H9 (cell line): ENCODE data around the gene ST6GALNAC3. TPM values are rescaled to one million over a fixed set of nuclear protein-coding genes. Genes with fewer than 3 reads are reported as not detected.

ENCODE experiments used
- DNase-seq: peaks from one replicate; pipeline ENCODE4 v3.0.0-alpha.2; 2017
- H2AFZ ChIP-seq: one replicate; pipeline ENCODE4 v1.6.1; 2013; ENCODE audit warnings: mild to moderate bottlenecking, low read length, control low read depth, moderate library complexity
- H2AK5ac ChIP-seq: 2 replicates; pipeline ENCODE4 v1.6.1; 2013; ENCODE audit warnings: low read length, control low read depth, mixed read lengths; ENCODE audit not compliant: insufficient read length
- H2BK120ac ChIP-seq: one replicate; pipeline ENCODE4 v1.6.1; 2013; ENCODE audit warnings: low read depth, mild to moderate bottlenecking, low read length, control low read depth, inconsistent platforms; ENCODE audit not compliant: poor library complexity, severe bottlenecking
- H2BK12ac ChIP-seq: 2 replicates; pipeline ENCODE4 v1.6.1; 2013; ENCODE audit warnings: low read length, control low read depth, mixed read lengths, low read depth; ENCODE audit not compliant: insufficient read length
- H2BK15ac ChIP-seq: 2 replicates; pipeline ENCODE4 v1.6.1; 2013; ENCODE audit warnings: low read depth, low read length, control low read depth
- H2BK20ac ChIP-seq: one replicate; pipeline ENCODE4 v1.6.1; 2013; ENCODE audit warnings: low read depth, mild to moderate bottlenecking, low read length, control low read depth, inconsistent platforms; ENCODE audit not compliant: poor library complexity, severe bottlenecking
- H2BK5ac ChIP-seq: 2 replicates; pipeline ENCODE4 v1.6.1; 2013; ENCODE audit warnings: low read length, control low read depth, mixed read lengths; ENCODE audit not compliant: insufficient read length
- H3K14ac ChIP-seq: 2 replicates; pipeline ENCODE4 v1.6.1; 2013; ENCODE audit warnings: low read length, control low read depth; ENCODE audit not compliant: insufficient read depth
- H3K18ac ChIP-seq: 2 replicates; pipeline ENCODE4 v1.6.1; 2013; ENCODE audit warnings: low read depth, mild to moderate bottlenecking, mixed read lengths, low read length, control low read depth; ENCODE audit not compliant: insufficient read length
- H3K23ac ChIP-seq: 2 replicates; pipeline ENCODE4 v1.6.1; 2013; ENCODE audit warnings: low read length, control low read depth, mixed read lengths, low read depth; ENCODE audit not compliant: insufficient read length
- H3K23me2 ChIP-seq: 2 replicates; pipeline ENCODE4 v1.6.1; 2013; ENCODE audit warnings: low read depth, mild to moderate bottlenecking, mixed read lengths, low read length, control low read depth; ENCODE audit not compliant: insufficient read length, poor library complexity, severe bottlenecking
- H3K27ac ChIP-seq: 2 replicates; pipeline ENCODE4 v1.5.1; 2013; ENCODE audit warnings: low read length, control low read depth, mixed read lengths, low read depth; ENCODE audit not compliant: insufficient read length
- H3K27me3 ChIP-seq: 2 replicates; pipeline ENCODE4 v1.6.1; 2013; ENCODE audit warnings: low read length, control low read depth, inconsistent platforms; ENCODE audit not compliant: insufficient read depth
- H3K4ac ChIP-seq: 2 replicates; pipeline ENCODE4 v1.6.1; 2013; ENCODE audit warnings: low read depth, mild to moderate bottlenecking, control low read depth, inconsistent platforms, low read length, moderate library complexity
- H3K4me1 ChIP-seq: 2 replicates; pipeline ENCODE4 v1.6.1; 2013; ENCODE audit warnings: low read length, control low read depth, inconsistent platforms; ENCODE audit not compliant: insufficient read depth
- H3K4me2 ChIP-seq: 2 replicates; pipeline ENCODE4 v1.6.1; 2013; ENCODE audit warnings: low read length, control low read depth, mixed read lengths; ENCODE audit not compliant: insufficient read length, insufficient read depth
- H3K56ac ChIP-seq: 2 replicates; pipeline ENCODE4 v1.6.1; 2013; ENCODE audit warnings: low read depth, mild to moderate bottlenecking, mixed read lengths, low read length, control low read depth; ENCODE audit not compliant: insufficient read length
- H3K79me1 ChIP-seq: 2 replicates; pipeline ENCODE4 v1.6.1; 2013; ENCODE audit warnings: low read depth, mild to moderate bottlenecking, moderate library complexity, low read length, control low read depth, inconsistent platforms; ENCODE audit not compliant: insufficient read depth, poor library complexity, severe bottlenecking
- H3K79me2 ChIP-seq: 2 replicates; pipeline ENCODE4 v1.6.1; 2013; ENCODE audit warnings: low read length, control low read depth, inconsistent platforms; ENCODE audit not compliant: insufficient read depth
- H3K9ac ChIP-seq: 2 replicates; pipeline ENCODE4 v1.6.1; 2013; ENCODE audit warnings: low read length, control low read depth, mixed read lengths; ENCODE audit not compliant: insufficient read length; ENCODE audit errors: extremely low read depth
- H3K9me3 ChIP-seq: one replicate; pipeline ENCODE4 v1.6.1; 2013; ENCODE audit warnings: low read depth, low read length, inconsistent platforms; ENCODE audit not compliant: control insufficient read depth
- H3T11ph ChIP-seq: one replicate; pipeline ENCODE4 v1.6.1; 2013; ENCODE audit warnings: mild to moderate bottlenecking, low read length, control low read depth, inconsistent platforms
- H4K20me1 ChIP-seq: one replicate; pipeline ENCODE4 v1.6.1; 2013; ENCODE audit not compliant: control insufficient read depth, insufficient read length, insufficient read depth
- H4K5ac ChIP-seq: 2 replicates; pipeline ENCODE4 v1.6.1; 2013; ENCODE audit warnings: low read depth, mild to moderate bottlenecking, mixed read lengths, low read length, control low read depth; ENCODE audit not compliant: insufficient read length
- H4K8ac ChIP-seq: replicated peaks from 2 replicates; pipeline ENCODE4 v1.6.1; 2013; ENCODE audit warnings: low read length, control low read depth, mixed read lengths, low read depth; ENCODE audit not compliant: insufficient read length
- H4K91ac ChIP-seq: 2 replicates; pipeline ENCODE4 v1.6.1; 2013; ENCODE audit warnings: low read depth, mild to moderate bottlenecking, moderate library complexity, mixed read lengths, low read length, control low read depth; ENCODE audit not compliant: insufficient read length
- H3K27ac Mint-ChIP-seq, 3 experiments: 2 replicates in 2 of 3; 3 replicates in 1 of 3; pipeline ENCODE4 v1.8.0; 2020 to 2021; ENCODE audit warnings: mixed read lengths in 3 of 3, mild to moderate bottlenecking in 1 of 3, moderate library complexity in 1 of 3
- H3K27me3 Mint-ChIP-seq: 2 replicates; pipeline ENCODE4 v1.8.0; 2021; ENCODE audit warnings: low read depth, mild to moderate bottlenecking, moderate library complexity, mixed read lengths
- H3K36me3 Mint-ChIP-seq, 3 experiments: 2 replicates in 2 of 3; 3 replicates in 1 of 3; pipeline ENCODE4 v1.8.0; 2020 to 2021; ENCODE audit warnings: low read depth in 3 of 3, mixed read lengths in 3 of 3; ENCODE audit not compliant: insufficient read depth in 1 of 3
- H3K4me1 Mint-ChIP-seq, 2 experiments: 2 replicates each; pipeline ENCODE4 v1.8.0; 2020; ENCODE audit warnings: mixed read lengths in 2 of 2
- H3K4me3 Mint-ChIP-seq, 2 experiments: 2 replicates in 1 of 2; 3 replicates in 1 of 2; pipeline ENCODE4 v1.8.0; 2020 to 2021; ENCODE audit warnings: mild to moderate bottlenecking in 2 of 2, mixed read lengths in 2 of 2, moderate library complexity in 1 of 2
- H3K9me3 Mint-ChIP-seq, 2 experiments: 2 replicates in 1 of 2; 3 replicates in 1 of 2; pipeline ENCODE4 v1.8.0; 2020; ENCODE audit warnings: mild to moderate bottlenecking in 2 of 2, mixed read lengths in 2 of 2, moderate library complexity in 1 of 2
- WGBS: extraction: QIAGEN DNeasy Blood & Tissue Kit; methylation state at CpG from one replicate; pipeline ENCODE4 v1.1.7; 2013; ENCODE audit warnings: missing lambda C conversion rate, low lambda C conversion rate, mixed read lengths; ENCODE audit not compliant: insufficient read length; ENCODE audit errors: extremely low coverage; 5-methylcytosine and 5-hydroxymethylcytosine counted together
- total RNA-seq: library from RNA; stranded (reverse); gene quantifications from 2 replicates; pipeline ENCODE4 v1.2.1, GENCODE V29; 2021
- TF ChIP-seq, protein P1 (sequence below): fragments of 200-600 bp; sonication (generic); conservative IDR thresholded peaks from 3 replicates; pipeline ENCODE4 v1.8.0; 2021; ENCODE audit warnings: antibody characterized with exemption, mild to moderate bottlenecking

ST6GALNAC3 gene
- total RNA-seq, 1 experiment from 2014 or later = 11.2 TPM

DNA sequence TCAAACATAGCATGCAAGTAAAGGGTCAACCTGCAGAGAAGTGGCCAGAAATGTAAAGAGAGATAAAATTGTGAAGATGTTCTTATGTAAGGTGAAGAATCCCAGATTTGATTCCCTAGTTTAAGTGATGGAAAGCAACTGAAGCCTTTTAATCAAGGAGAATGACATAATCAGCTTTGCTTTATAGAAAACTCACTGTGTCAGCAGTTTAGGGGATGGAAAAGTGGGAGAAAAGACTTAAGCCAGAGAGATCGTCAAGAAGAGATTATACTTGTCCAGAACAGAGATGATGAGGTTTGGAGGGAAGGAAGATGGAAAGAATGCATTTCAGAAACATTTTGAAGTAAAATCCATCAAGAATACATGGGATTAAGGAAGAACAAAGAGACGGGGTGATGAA is 517.4 kb downstream of the ST6GALNAC3 start:
- Mint-ChIP-seq H3K27me3 (no peaks in the 10 kb centered on the region), H3K4me1 (no peaks in the 10 kb centered on the region), H3K27ac (no peak overlapping the region), H3K4me3 (no peak overlapping the region), H3K9me3 (peaks cover 14 to 21% of the 10 kb centered on the region in 2 experiments), H3K36me3 (peaks cover 4 to 17% (median 14%) of the 10 kb centered on the region in 3 experiments)
- Histone ChIP-seq H4K8ac (no peak overlapping the region), H4K5ac (no peak overlapping the region), H2BK15ac (no peak overlapping the region), H3K79me2 (no peaks in the 10 kb centered on the region), H3K4ac (no peak overlapping the region), H3K56ac (no peak overlapping the region), H3K23me2 (no peaks in the 10 kb centered on the region), H2BK5ac (no peak overlapping the region), H3K9me3 (peaks cover 5% of the 10 kb centered on the region), H2AK5ac (no peak overlapping the region), H2AFZ (no peak overlapping the region), H2BK20ac (no peak overlapping the region), H3K27me3 (no peaks in the 10 kb centered on the region), H3T11ph (no peak overlapping the region), H2BK12ac (no peak overlapping the region), H3K4me2 (no peak overlapping the region), H3K4me1 (no peaks in the 10 kb centered on the region), H2BK120ac (no peak overlapping the region), H3K79me1 (no peaks in the 10 kb centered on the region), H3K9ac (no peak overlapping the region), H4K20me1 (no peaks in the 10 kb centered on the region), H3K23ac (no peak overlapping the region), H4K91ac (no peak overlapping the region), H3K14ac (no peak overlapping the region), H3K18ac (no peak overlapping the region), H3K27ac (no peak overlapping the region)
- WGBS = no CpG with 5 or more reads among the region's 2 CpGs
- TF ChIP-seq, protein P1, sequence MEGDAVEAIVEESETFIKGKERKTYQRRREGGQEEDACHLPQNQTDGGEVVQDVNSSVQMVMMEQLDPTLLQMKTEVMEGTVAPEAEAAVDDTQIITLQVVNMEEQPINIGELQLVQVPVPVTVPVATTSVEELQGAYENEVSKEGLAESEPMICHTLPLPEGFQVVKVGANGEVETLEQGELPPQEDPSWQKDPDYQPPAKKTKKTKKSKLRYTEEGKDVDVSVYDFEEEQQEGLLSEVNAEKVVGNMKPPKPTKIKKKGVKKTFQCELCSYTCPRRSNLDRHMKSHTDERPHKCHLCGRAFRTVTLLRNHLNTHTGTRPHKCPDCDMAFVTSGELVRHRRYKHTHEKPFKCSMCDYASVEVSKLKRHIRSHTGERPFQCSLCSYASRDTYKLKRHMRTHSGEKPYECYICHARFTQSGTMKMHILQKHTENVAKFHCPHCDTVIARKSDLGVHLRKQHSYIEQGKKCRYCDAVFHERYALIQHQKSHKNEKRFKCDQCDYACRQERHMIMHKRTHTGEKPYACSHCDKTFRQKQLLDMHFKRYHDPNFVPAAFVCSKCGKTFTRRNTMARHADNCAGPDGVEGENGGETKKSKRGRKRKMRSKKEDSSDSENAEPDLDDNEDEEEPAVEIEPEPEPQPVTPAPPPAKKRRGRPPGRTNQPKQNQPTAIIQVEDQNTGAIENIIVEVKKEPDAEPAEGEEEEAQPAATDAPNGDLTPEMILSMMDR = no peak
- DNase-seq = no peak
